IMR-90 (cell line): ENCODE data around the gene MSN. TPM values are rescaled to one million over a fixed set of nuclear protein-coding genes. Genes with fewer than 3 reads are reported as not detected.

Experiments
- ATAC-seq: fragments of 200-7000 bp; cut with Tn5 transposase; 2 replicates; pipeline ENCODE4 v1.9.1; 2020; ENCODE audit warnings: low read depth, mild to moderate bottlenecking, moderate library complexity
- BruUV-seq: library from RNA; stranded (reverse); fragments of 400-500 nt; replicated peaks from 2 replicates; lab custom pipeline; 2021; lab: Mats Ljungman, UMichigan
- CTCF ChIA-PET: fragments of 300-600 bp; formaldehyde crosslinking; extraction: SDS; loops from one replicate; lab custom pipeline; 2021; ENCODE audit warnings: antibody characterized with exemption; lab: Yijun Ruan, JAX
- POLR2A ChIA-PET: fragments of 300-600 bp; sonication (Branson Sonifier 250); formaldehyde crosslinking; loops from one replicate; lab custom pipeline; 2022; ENCODE audit warnings: antibody characterized with exemption; ENCODE audit not compliant: unreplicated experiment; lab: Charles Lee
- DNase-seq: peaks from one replicate; pipeline ENCODE4 v3.0.0; 2013
- H2AFZ ChIP-seq: replicated peaks from 2 replicates; pipeline ENCODE3; 2013; ENCODE audit warnings: low read length, mild to moderate bottlenecking; ENCODE audit not compliant: poor library complexity
- H2AK5ac ChIP-seq: 2 replicates; pipeline ENCODE4 v1.6.1; 2013; ENCODE audit warnings: low read depth, low read length, inconsistent platforms
- H2AK9ac ChIP-seq: replicated peaks from 2 replicates; pipeline ENCODE3; 2013; ENCODE audit warnings: mild to moderate bottlenecking, low read depth, low read length, moderate library complexity; ENCODE audit not compliant: poor library complexity
- H2BK120ac ChIP-seq: 2 replicates; pipeline ENCODE4 v1.6.1; 2013; ENCODE audit warnings: low read depth, low read length, inconsistent platforms
- H2BK15ac ChIP-seq: 3 replicates; pipeline ENCODE4 v1.6.1; 2013; ENCODE audit warnings: low read depth, low read length, inconsistent platforms
- H2BK20ac ChIP-seq: 2 replicates; pipeline ENCODE4 v1.6.1; 2013; ENCODE audit warnings: low read depth, mild to moderate bottlenecking, inconsistent platforms, low read length, moderate library complexity
- H2BK5ac ChIP-seq: 2 replicates; pipeline ENCODE4 v1.6.1; 2013; ENCODE audit warnings: mild to moderate bottlenecking, low read depth, low read length, inconsistent platforms; ENCODE audit not compliant: poor library complexity, severe bottlenecking
- H3K14ac ChIP-seq: replicated peaks from 2 replicates; pipeline ENCODE4 v1.6.1; 2013; ENCODE audit warnings: low read depth, low read length, inconsistent platforms
- H3K18ac ChIP-seq: 2 replicates; pipeline ENCODE4 v1.6.1; 2013; ENCODE audit warnings: low read depth, low read length, control low read depth
- H3K23ac ChIP-seq: 2 replicates; pipeline ENCODE4 v1.6.1; 2013; ENCODE audit warnings: low read depth, low read length, inconsistent platforms
- H3K27ac ChIP-seq: 2 replicates; pipeline ENCODE4 v1.5.1; 2013; ENCODE audit warnings: mild to moderate bottlenecking, control low read depth, low read length; ENCODE audit not compliant: insufficient read depth
- H3K27me3 ChIP-seq: 2 replicates; pipeline ENCODE4 v1.6.1; 2013; ENCODE audit warnings: low read length; ENCODE audit not compliant: control insufficient read depth, insufficient read depth
- H3K36me3 ChIP-seq: 2 replicates; pipeline ENCODE4 v1.6.1; 2013; ENCODE audit warnings: low read length, mixed read lengths; ENCODE audit not compliant: control insufficient read depth, insufficient read depth
- H3K4ac ChIP-seq: 2 replicates; pipeline ENCODE4 v1.6.1; 2013; ENCODE audit warnings: low read depth, low read length, inconsistent platforms
- H3K4me1 ChIP-seq: 2 replicates; pipeline ENCODE4 v1.6.1; 2013; ENCODE audit warnings: low read length, mixed read lengths; ENCODE audit not compliant: control insufficient read depth, insufficient read depth
- H3K4me2 ChIP-seq: 2 replicates; pipeline ENCODE4 v1.6.1; 2013; ENCODE audit warnings: low read depth, mild to moderate bottlenecking, control low read depth, low read length, moderate library complexity
- H3K4me3 ChIP-seq: 2 replicates; pipeline ENCODE4 v1.5.1; 2013; ENCODE audit warnings: low read depth, mild to moderate bottlenecking, control low read depth, low read length, moderate library complexity; ENCODE audit not compliant: insufficient read depth
- H3K56ac ChIP-seq: 2 replicates; pipeline ENCODE4 v1.6.1; 2013; ENCODE audit warnings: low read length, inconsistent platforms; ENCODE audit not compliant: insufficient read depth; ENCODE audit errors: extremely low read depth
- H3K79me1 ChIP-seq, 2 experiments: 2 replicates each; pipeline ENCODE4 v1.6.1; 2013; ENCODE audit warnings: low read length in 2 of 2, inconsistent platforms in 1 of 2, low read depth in 1 of 2
- H3K9ac ChIP-seq: 2 replicates; pipeline ENCODE4 v1.6.1; 2013; ENCODE audit warnings: low read depth, low read length, control low read depth
- H3K9me1 ChIP-seq: 2 replicates; pipeline ENCODE4 v1.6.1; 2013; ENCODE audit warnings: low read length, inconsistent platforms; ENCODE audit not compliant: insufficient read depth
- H3K9me3 ChIP-seq: 2 replicates; pipeline ENCODE4 v1.6.1; 2013; ENCODE audit warnings: low read length; ENCODE audit not compliant: control insufficient read depth, insufficient read depth
- H4K20me1 ChIP-seq: 2 replicates; pipeline ENCODE4 v1.6.1; 2013; ENCODE audit warnings: low read length, inconsistent platforms; ENCODE audit not compliant: insufficient read depth
- H4K5ac ChIP-seq: 2 replicates; pipeline ENCODE4 v1.6.1; 2013; ENCODE audit warnings: mild to moderate bottlenecking, low read depth, low read length, control low read depth
- H4K8ac ChIP-seq, 2 experiments: 2 replicates each; pipeline ENCODE4 v1.6.1; 2013; ENCODE audit warnings: low read depth in 2 of 2, low read length in 2 of 2, control low read depth in 1 of 2, inconsistent platforms in 1 of 2
- H4K91ac ChIP-seq: 2 replicates; pipeline ENCODE4 v1.6.1; 2013; ENCODE audit warnings: low read depth, low read length, inconsistent platforms; ENCODE audit not compliant: insufficient read depth
- BHLHE40 ChIP-seq: fragments of 150-350 bp; IDR thresholded peaks from 2 replicates; pipeline ENCODE4 v1.6.1; 2016; ENCODE audit warnings: mild to moderate bottlenecking, low read depth, low read length
- CEBPB ChIP-seq: IDR thresholded peaks from 2 replicates; pipeline ENCODE4 v1.6.1; 2012; ENCODE audit warnings: low read depth, low read length, improper control_type of control experiment
- CHD1 ChIP-seq: IDR thresholded peaks from 2 replicates; pipeline ENCODE4 v1.6.1; 2012; ENCODE audit warnings: low read depth, low read length, improper control_type of control experiment
- FOS ChIP-seq: fragments of 150-350 bp; IDR thresholded peaks from 2 replicates; pipeline ENCODE4 v1.6.1; 2016; ENCODE audit warnings: low read depth, low read length
- MAFK ChIP-seq: IDR thresholded peaks from 2 replicates; pipeline ENCODE4 v1.6.1; 2012; ENCODE audit warnings: low read depth, low read length, improper control_type of control experiment
- MAZ ChIP-seq: IDR thresholded peaks from 2 replicates; pipeline ENCODE4 v1.6.1; 2012; ENCODE audit warnings: low read depth, mild to moderate bottlenecking, low read length, improper control_type of control experiment, moderate library complexity, borderline replicate concordance
- MXI1 ChIP-seq: IDR thresholded peaks from 2 replicates; pipeline ENCODE4 v1.6.1; 2012; ENCODE audit warnings: low read depth, mild to moderate bottlenecking, low read length, moderate library complexity, borderline replicate concordance
- NFE2L2 ChIP-seq: fragments of 150-350 bp; IDR thresholded peaks from 2 replicates; pipeline ENCODE4 v1.6.1; 2016; ENCODE audit warnings: low read depth, mild to moderate bottlenecking, low read length
- POLR2A ChIP-seq: IDR thresholded peaks from 2 replicates; pipeline ENCODE4 v1.6.1; 2012; ENCODE audit warnings: mild to moderate bottlenecking, low read depth, low read length
- RAD21 ChIP-seq: IDR thresholded peaks from 2 replicates; pipeline ENCODE4 v1.6.1; 2012; ENCODE audit warnings: low read length, improper control_type of control experiment
- RCOR1 ChIP-seq: IDR thresholded peaks from 2 replicates; pipeline ENCODE4 v1.6.1; 2012; ENCODE audit warnings: mild to moderate bottlenecking, low read length, improper control_type of control experiment; ENCODE audit not compliant: insufficient replicate concordance
- RFX5 ChIP-seq: IDR thresholded peaks from 2 replicates; pipeline ENCODE4 v1.8.0; 2012; ENCODE audit warnings: low read depth, mild to moderate bottlenecking, low read length, moderate library complexity
- SMC3 ChIP-seq: fragments of 150-350 bp; IDR thresholded peaks from 2 replicates; pipeline ENCODE4 v1.6.1; 2016; ENCODE audit warnings: low read depth, mild to moderate bottlenecking, antibody characterized with exemption, low read length, moderate library complexity
- WGBS, 2 experiments: methylation state at CpG; one replicate each; pipeline versions ENCODE4 v1.1.5 to v1.1.7; 2013; ENCODE audit warnings: missing lambda C conversion rate in 2 of 2; ENCODE audit not compliant: insufficient read length in 1 of 2; ENCODE audit errors: extremely low coverage in 2 of 2; 5-methylcytosine and 5-hydroxymethylcytosine counted together
- dilution Hi-C: fragments of 300-500 bp; cut with HindIII; formaldehyde crosslinking; loops from one replicate; pipeline ENCODE4 v1.14.3; 2018; ENCODE audit warnings: low sequenced_read_pairs; ENCODE audit not compliant: unreplicated experiment
- in situ Hi-C: fragments of 300-500 bp; cut with MboI; formaldehyde crosslinking; loops from 3 replicates; pipeline ENCODE4 v1.14.3; 2019; ENCODE audit warnings: low sequenced_read_pairs, inconsistent platforms, mixed read lengths
- intact Hi-C: fragments of 100-400 bp; cut with micrococcal nuclease; formaldehyde crosslinking; loops from 2 replicates; pipeline ENCODE4 v1.10.0; 2022
- polyA plus RNA-seq, 3 experiments: library from polyadenylated mRNA; depleted of rRNA; stranded (reverse); fragments of >200 nt; gene quantifications; 2 replicates each; pipeline ENCODE4 v1.2.3, GENCODE V29; 2012; ENCODE audit warnings: low replicate concordance in 1 of 3
- total RNA-seq: library from RNA; depleted of rRNA; stranded (reverse); fragments of >200 nt; gene quantifications from 2 replicates; pipeline ENCODE4 v1.2.3, GENCODE V29; 2012
- TF ChIP-seq, protein P1 (sequence below): fragments of 150-350 bp; IDR thresholded peaks from 2 replicates; pipeline ENCODE4 v1.6.1; 2017; ENCODE audit warnings: mild to moderate bottlenecking, antibody characterized with exemption, low read length, low read depth
- TF ChIP-seq, protein P2 (sequence below): conservative IDR thresholded peaks from 2 replicates; pipeline ENCODE4 v1.5.1; 2012; ENCODE audit warnings: mild to moderate bottlenecking, low read depth, low read length, improper control_type of control experiment
- TF ChIP-seq, protein P3 (sequence below): fragments of 150-350 bp; IDR thresholded peaks from 2 replicates; pipeline ENCODE4 v1.6.1; 2016; ENCODE audit warnings: low read depth, mild to moderate bottlenecking, low read length, moderate library complexity, borderline replicate concordance

MSN gene
- total and polyA plus RNA-seq, 2 of the 4 experiments (the other 2 are of a cell fraction) = 422 to 619 TPM

DNA sequence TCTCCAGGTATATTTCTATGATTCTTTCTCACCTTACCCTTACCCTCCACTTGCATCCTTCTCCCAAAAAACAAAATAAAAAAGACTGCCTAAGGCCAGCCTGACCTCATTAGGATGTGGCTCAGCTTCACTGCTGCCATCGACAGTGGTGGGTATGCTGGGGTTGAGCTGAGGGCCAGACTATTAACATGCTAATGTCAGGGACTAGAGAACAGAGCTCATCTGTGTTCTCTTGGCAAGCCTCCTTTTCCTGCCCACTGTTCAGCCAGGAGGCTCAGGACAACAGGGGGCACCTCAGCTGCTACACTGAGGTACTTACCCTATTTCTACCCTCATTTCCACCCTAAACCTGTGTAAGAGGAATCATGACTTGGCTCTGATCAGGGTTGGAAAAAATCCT lies 59.3 kb downstream of the MSN start:
- Histone ChIP-seq H2BK20ac (no peak overlapping the region), H2AK9ac (no peak overlapping the region), H3K36me3 (peaks cover 37% of the 10 kb centered on the region), H2AK5ac (no peak overlapping the region), H3K4me3 (no peak overlapping the region), H4K8ac (no peak overlapping the region), H4K5ac (no peak overlapping the region), H3K4me2 (no peak overlapping the region), H3K9me1 (peaks cover 9% of the 10 kb centered on the region; the same call in 1 of the 2 replicates), H3K56ac (no peak overlapping the region), H4K20me1 (peaks cover 75% of the 10 kb centered on the region), H3K4me1 (peaks cover 4% of the 10 kb centered on the region), H3K23ac (no peak overlapping the region), H4K91ac (no peak overlapping the region), H2BK15ac (no peak overlapping the region), H3K9me3 (peaks cover 5% of the 10 kb centered on the region; the same call in 1 of the 2 replicates), H3K27me3 (no peaks in the 10 kb centered on the region), H2AFZ (no peak overlapping the region), H3K18ac (no peak overlapping the region), H3K14ac (no peak overlapping the region), H2BK120ac (no peak overlapping the region), H3K9ac (no peak overlapping the region), H3K4ac (no peak overlapping the region), H2BK5ac (no peak overlapping the region), H3K27ac (no peak overlapping the region), H3K79me1 (peaks cover 0 to 44% of the 10 kb centered on the region in 2 experiments; a peak in 3 of 4 replicates)
- WGBS, 2 experiments = no CpG with 5 or more reads among the region's 1 CpG
- intact Hi-C loops (no loop called here), dilution Hi-C loops (no loop called here), in situ Hi-C loops (no loop called here)
- CTCF ChIA-PET = interaction anchor here (0.5 kb wide), 1 partner anchor 23 kb away, joined by 3 read pairs; no protein-coding TSS in a partner anchor
- BruUV-seq = no TSS peak
- POLR2A ChIA-PET = no interaction called here
- TF ChIP-seq FOS = no peak
- TF ChIP-seq, protein P1, sequence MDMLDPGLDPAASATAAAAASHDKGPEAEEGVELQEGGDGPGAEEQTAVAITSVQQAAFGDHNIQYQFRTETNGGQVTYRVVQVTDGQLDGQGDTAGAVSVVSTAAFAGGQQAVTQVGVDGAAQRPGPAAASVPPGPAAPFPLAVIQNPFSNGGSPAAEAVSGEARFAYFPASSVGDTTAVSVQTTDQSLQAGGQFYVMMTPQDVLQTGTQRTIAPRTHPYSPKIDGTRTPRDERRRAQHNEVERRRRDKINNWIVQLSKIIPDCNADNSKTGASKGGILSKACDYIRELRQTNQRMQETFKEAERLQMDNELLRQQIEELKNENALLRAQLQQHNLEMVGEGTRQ = no peak
- no peak for TF ChIP-seq RAD21
- TF ChIP-seq MAZ = no peak
- no peak for TF ChIP-seq RCOR1
- no peak for TF ChIP-seq SMC3
- TF ChIP-seq MAFK = no peak
- TF ChIP-seq, protein P2, sequence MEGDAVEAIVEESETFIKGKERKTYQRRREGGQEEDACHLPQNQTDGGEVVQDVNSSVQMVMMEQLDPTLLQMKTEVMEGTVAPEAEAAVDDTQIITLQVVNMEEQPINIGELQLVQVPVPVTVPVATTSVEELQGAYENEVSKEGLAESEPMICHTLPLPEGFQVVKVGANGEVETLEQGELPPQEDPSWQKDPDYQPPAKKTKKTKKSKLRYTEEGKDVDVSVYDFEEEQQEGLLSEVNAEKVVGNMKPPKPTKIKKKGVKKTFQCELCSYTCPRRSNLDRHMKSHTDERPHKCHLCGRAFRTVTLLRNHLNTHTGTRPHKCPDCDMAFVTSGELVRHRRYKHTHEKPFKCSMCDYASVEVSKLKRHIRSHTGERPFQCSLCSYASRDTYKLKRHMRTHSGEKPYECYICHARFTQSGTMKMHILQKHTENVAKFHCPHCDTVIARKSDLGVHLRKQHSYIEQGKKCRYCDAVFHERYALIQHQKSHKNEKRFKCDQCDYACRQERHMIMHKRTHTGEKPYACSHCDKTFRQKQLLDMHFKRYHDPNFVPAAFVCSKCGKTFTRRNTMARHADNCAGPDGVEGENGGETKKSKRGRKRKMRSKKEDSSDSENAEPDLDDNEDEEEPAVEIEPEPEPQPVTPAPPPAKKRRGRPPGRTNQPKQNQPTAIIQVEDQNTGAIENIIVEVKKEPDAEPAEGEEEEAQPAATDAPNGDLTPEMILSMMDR = no peak
- no peak for TF ChIP-seq CHD1
- no peak for TF ChIP-seq BHLHE40
- TF ChIP-seq RFX5 = no peak
- no peak for TF ChIP-seq MXI1
- TF ChIP-seq, protein P3, sequence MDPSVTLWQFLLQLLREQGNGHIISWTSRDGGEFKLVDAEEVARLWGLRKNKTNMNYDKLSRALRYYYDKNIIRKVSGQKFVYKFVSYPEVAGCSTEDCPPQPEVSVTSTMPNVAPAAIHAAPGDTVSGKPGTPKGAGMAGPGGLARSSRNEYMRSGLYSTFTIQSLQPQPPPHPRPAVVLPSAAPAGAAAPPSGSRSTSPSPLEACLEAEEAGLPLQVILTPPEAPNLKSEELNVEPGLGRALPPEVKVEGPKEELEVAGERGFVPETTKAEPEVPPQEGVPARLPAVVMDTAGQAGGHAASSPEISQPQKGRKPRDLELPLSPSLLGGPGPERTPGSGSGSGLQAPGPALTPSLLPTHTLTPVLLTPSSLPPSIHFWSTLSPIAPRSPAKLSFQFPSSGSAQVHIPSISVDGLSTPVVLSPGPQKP = no peak
- TF ChIP-seq CEBPB = no peak
- no peak for TF ChIP-seq POLR2A
- no peak for TF ChIP-seq NFE2L2
- ATAC-seq (no peak), DNase-seq (no peak)
